Middle frontal gyrus (tissue), 1 donor: Measurements from ENCODE around the gene MAP2K1.
"Not testable (repeated sequence)": the region's sequence is repeated elsewhere in the genome, so short reads cannot be mapped to it uniquely, and the experiment has no call there.

Experiments used
- DNase-seq: peaks from one replicate; pipeline ENCODE4 v3.0.0-alpha.2; 2015; ENCODE audit warnings: low spot score; ENCODE audit errors: extremely low spot score

Gene MAP2K1

DNA sequence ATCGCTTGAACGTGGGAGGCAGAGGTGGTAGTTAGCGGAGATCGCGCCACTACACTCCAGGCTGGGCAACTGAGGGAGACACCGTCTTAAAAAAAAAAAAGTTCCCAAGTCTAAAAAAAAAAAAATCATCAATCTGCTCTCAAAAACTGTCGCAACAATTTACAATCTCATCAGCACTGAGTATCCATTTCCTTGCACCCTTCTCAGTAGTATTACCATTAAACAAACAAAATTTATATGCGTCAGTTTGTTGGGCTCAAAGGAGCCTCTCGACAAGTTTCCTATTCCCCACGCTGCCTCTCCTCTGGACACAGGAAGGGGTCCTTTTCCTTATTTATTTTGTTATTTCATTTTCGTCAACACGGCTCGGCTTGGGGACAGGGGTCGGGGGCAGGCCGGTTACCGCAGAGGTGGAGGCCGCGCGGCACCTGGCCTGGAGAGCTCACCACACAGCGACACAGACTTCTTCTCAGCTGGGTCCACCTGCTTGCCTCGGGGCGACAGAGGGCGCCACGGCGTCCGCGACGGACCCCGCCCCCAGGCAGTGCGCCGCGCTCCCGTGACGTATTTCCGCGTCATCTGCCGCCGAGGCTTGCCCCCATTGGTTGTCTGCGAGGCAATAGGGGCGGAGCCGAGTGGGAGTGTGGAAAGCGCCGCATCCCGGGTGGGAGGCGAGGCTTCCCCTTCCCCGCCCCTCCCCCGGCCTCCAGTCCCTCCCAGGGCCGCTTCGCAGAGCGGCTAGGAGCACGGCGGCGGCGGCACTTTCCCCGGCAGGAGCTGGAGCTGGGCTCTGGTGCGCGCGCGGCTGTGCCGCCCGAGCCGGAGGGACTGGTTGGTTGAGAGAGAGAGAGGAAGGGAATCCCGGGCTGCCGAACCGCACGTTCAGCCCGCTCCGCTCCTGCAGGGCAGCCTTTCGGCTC is at the start of gene MAP2K1:
Gene MAP2K1 (plus strand): TSS at position 709 of the 920 bp plus-strand sequence. CDS start 436 bp downstream, outside the sequence.
- DNase-seq, result peak; percentile 96

DNA sequence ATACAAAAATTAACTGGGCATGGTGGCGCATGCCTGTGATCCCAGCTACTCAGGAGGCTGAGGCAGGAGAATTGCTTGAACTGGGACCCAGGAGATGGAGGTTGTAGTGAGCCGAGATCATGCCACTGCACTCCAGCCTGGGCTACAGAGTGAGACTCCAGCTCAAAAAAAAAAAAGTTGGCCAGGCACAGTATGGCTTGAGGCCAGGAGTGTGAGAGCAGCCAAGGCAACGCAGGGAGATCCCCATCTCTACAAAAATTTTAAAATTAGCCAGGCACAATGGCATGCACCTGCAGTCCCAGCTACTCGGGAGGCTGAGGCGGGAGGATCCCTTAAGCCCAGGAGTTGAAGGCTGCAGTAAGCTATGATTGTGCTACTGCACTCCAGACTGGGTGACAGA is 38.2 kb upstream of the MAP2K1 start:
- not testable (repeated sequence) for DNase-seq

DNA sequence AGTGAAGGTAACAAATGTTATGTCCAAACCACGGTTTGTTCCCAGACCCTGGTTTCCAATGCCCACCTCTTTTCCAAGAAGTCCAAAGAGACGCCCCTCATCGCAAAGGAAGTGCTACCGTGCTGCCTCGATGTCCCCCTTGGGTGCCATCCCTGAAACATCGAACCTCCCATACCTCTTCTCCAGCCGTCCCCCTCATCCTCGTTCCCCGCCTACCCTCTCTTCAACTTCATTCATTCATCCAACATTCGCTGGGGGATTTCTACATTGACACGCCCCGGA is 30.7 kb upstream of the MAP2K1 start:
- DNase-seq, result no peak

DNA sequence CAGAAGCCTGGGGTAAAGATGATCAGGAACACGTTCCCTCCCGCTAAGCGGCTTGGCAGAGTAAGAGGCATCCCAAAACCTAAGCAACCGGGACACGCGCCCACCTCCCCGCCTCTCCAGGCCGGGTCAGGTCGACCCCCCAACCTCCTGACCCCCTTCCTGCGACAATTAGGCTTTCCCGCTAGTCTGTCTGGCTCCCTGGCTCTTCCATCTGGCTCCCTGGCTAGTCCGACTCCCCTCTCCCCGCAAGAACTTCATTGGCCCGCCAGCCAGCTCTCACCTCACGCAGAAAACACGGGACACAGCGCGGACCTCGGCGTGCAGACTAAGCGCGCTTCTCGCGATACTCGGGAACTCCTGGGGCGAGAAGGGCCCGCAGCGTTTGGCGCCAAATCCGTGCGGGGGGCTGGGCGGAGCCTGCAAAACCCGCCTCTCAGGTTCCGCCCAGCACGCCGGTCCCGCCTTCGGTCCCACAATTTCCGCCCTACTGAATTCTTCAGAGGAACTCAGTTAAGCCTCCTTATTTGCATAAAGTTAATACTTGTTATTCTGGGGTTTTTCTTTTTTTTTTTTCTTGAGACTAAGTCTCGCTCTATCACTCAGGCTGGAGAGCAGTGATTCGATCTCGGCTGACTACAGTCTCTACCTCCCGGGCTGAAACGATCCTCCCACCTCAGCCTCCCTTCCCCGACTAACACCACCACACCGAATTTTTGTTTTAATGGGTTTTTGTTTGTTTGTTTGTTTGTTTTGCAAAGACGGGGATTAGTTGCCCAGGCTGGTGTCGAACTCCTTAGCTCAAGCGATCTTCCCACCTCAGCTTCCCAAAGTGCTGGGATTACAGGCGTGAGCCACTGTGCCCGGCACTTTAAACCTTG is 30.1 kb upstream of the MAP2K1 start, which contains the start of gene TIPIN:
Gene TIPIN (minus strand): TSS at position 327 of the 878 bp plus-strand sequence. CDS start 3,738 bp downstream, outside the sequence.
- peak; percentile 75 for DNase-seq

DNA sequence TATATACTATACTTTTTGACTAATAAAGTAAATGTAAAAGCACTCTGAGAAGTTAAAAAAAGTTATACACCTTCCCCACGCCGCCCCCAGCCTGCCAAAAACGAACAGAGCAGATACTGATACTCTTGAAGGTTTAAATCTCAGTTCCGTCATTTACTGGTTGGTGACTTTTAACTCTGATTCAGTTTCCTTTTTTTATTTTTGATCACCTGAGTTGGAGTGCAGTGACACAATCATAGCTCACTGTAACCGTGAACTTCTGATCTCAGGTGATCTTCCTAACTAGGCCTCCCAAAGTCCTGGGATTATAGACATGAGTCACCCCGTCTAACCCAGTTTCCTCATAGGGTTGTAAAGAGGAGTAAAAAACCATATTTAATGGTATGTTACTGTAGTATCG is 27.0 kb upstream of the MAP2K1 start:
- no peak for DNase-seq

DNA sequence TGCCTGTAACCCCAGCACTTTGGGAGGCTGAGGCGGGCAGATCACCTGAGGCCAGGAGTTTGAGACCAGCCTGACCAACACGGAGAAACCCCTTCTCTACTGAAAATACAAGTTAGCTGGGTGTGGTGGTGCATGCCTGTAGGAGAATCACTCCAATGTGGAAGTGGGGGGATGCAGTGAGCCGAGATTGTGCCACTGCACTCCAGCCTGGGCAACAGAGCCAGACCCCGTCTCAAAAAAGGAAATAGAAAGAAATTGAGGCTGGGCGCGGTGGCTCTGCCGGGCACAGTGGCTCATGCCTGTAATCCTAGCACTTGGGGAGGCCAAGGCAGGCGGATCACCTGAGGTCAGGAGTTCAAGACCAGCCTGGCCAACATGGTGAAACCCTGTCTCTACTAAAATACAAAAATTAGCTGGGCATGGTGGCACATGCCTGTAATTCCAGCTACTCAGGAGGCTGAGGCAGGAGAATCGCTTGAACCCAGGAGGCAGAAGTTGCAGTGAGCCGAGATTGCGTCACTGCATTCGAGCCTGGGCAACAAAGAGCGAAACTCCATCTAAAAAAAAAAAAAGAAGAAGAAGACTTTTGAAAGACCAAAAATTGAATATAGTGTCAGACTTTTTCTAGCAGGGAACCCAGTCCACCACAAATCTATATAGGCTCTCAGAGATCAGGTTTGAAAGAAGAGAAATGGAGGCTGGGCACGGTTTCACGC is 24.8 kb upstream of the MAP2K1 start:
- not testable (repeated sequence) for DNase-seq

DNA sequence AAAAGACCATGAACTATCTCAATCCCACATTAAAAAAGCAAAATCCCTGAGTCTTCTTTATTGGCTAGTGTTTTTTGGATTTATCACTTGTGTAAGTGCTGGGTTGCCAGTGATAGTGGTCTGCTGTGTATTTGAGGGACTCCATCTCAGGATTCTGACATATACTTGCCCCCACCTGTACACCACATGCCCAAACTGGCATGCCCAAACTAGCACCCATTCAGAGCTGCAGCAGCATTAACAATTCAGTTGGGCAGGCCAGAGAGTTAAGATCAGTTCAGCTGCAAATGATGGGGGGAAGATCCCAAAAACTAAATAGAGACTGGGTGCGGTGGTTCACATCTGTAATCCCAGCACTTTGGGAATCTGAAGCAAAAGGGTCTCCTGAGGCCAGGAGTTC is 23.9 kb upstream of the MAP2K1 start:
- no peak for DNase-seq

DNA sequence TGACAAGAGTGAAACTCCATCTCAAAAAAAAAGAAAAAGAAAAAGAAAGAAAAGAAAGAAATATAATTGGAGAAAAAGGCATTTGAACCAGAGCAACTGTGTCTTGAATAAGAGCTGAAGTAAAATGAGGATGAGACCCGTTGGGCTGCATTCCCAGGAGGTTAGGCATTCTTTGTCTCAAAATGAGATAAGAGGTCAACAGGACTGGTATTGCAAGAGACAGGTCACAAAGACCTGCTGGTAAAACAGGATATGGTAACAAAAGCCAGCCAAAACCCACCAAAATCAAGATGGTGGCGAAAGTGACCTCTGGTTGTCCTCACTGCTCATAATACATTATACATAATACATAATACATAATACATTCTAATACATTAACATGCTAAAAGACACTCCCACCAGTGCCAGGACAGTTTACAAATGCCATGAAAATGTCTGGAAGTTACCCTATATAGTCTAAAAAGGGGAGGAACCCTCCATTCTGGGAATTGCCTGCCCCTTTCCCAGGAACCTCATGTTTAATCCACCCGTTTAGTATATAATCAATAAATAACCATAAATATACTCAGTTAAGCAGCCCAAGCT is 21.7 kb upstream of the MAP2K1 start:
- no peak for DNase-seq

DNA sequence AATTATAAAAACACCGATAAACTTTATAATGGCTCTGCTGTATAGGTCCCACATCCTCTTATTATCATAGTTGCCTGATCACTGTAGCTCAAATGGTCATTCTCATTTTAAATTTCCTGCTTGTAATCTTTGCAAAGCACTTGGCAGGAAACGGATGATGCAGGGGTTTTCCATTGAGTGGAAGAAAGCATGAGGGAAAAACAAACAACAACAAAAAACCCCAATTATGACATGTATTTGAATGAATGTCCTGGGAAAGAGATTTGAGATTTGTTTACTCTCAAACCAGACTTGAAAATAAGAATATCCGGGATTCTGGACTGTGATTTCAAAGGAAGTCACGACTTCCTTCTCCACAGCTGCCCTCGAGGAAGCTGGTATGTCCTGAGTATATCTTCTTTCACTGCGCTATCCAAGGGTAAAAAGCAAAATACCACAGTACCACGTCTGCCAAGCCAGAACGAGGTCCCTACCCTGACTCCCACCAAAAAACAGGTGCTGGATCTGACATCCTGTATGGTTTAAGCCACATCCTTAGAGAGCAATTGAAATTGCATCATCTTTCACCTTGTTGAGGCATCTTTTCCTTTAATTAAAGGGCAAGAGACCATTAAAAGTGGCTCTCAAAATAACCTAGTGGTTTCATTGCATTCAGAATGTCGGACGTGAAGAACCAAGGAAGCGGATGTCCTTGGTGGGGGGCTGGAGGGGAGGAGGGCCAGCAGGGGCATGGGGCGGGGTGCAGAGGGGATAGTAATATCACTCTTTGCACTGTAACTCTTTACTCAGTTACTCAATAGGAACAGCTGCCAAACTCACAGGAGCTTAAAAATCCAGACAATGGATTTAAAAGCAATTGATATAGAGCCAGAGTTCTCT is 16.7 kb upstream of the MAP2K1 start:
- DNase-seq, result no peak

DNA sequence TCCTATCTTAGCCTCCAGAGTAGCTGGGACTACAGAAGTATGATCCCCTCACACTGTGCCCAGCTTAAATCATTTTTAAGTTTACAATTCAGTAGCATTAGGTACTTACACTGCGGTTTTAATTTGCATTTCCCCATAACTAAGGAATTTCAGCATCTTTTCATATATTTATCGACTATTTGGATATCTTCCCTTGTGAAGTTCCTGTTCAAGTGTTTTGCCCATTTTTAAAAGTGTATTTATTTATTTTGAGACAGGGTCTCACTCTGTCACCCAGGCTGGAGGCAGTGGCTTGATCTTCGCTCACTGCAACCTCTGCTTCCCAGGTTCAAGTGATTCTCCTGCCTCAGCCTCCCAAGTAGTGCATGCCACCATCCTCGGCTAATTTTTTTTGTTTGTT is 12.5 kb upstream of the MAP2K1 start:
- DNase-seq, result no peak

DNA sequence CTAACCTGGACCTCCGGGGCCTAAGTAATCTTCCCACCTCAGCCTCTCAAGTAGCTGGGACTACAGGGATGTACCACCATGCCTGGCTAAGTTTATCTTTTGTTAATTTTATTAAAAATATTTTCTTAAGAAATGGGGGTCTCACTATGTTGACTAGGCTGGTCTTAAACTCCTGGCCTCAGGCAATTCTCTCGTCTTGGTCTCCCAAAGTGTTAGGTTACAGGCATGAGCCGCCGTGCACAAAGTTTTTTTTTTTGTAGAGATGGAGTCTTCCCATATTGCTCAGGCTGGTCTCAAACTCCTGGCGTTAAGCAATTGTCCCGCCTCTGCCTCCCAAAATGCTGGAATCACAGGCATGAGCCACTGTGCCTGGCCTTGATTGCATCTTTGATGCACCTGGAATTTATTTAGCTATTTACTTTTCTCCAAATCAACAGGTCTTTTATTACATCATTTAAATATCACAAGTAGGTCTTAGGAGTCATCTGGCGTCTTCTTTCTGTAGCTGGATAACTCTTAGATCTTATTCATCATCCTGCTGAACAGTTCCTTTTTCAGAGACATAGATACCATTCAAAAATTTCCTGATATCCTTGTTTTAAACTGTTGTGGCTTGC is 7.8 kb upstream of the MAP2K1 start:
- DNase-seq, result no peak

DNA sequence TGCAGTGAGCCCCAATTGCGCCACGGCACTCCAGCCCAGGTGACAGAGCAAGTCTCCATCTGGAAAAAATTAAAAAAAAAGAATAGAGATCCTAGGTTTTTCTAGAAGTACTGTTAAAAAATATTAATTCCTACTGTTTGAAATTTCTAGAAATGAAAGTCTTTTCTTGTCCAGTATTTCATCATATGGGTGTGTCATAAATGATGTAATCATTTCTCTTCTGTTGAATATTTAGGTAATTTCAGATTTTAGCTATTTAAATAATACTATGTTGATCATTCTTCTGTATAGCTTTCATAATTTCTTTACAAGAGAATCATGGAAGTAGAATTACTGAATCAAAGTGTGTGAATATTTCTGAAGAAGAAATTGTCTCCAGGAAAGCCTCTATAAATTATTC is 5.3 kb upstream of the MAP2K1 start:
- DNase-seq, result not testable (repeated sequence)

DNA sequence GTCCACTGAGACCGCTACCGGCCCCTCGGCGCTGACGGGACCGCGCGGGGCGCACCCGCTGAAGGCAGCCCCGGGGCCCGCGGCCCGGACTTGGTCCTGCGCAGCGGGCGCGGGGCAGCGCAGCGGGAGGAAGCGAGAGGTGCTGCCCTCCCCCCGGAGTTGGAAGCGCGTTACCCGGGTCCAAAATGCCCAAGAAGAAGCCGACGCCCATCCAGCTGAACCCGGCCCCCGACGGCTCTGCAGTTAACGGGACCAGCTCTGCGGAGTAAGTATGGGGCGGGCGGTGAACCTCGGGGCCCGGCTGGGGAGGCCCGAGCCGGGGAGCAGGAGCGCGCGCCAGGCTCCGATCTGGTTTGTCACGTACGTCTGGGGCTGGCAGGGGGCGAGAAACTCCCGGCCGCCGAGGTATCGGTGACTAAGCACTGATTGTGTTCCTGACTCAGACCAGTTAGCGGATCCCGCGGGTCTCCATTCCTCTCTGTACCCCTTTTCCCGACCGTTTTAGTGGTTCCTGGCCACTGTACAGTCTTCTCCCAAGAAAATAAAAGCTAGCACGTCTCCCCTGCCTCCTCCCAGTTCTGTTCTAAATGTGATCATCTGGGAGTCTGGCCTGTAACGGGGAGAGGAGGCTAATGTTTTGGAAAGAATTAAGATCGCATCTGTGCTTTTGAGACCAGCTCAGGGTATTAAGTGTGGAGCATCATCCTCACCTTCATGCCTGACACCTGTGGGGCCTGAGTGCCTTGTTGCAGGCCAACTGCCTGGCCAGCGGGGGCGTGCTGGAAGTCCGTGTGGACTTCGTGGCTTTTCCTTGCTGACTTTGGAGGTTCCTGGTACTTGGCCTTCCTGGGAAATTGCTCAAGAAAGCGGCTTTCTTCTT is 691 bp downstream of the MAP2K1 start:
- DNase-seq, result no peak

DNA sequence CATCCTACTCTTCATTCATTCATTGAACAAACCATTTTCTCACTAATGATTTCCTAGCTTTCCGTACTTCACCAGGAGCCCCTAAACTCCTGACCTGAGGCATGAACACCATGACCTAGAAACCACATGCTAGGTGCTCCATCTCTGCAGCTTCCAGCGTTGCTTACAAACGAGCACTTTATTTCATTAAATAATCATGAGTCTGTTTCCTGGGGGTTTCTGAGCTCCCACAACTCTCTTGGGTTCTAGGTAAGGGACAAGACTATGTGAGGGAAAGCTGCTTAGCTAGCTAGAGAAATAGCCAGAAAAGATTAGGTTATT is 1.3 kb downstream of the MAP2K1 start:
- no peak for DNase-seq

DNA sequence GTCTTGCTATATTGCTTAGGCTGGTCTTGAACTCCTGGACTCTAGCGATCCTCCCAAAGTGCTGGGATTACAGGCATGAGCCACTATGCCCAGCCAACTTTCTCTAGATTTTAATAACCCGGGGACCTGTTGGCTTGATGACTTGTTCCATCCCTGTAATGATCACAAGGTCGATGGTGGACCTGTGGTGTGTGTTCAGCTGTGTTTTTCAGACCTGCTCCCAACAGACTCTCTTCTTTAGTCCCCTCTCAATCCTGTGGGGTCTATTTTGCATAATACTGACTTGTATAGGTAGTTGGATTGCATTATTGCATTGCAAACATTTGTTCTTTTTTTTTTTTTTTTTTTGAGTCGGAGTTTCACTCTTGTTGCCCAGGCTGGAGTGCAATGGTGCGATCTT is 1.9 kb downstream of the MAP2K1 start:
- DNase-seq, result no peak

DNA sequence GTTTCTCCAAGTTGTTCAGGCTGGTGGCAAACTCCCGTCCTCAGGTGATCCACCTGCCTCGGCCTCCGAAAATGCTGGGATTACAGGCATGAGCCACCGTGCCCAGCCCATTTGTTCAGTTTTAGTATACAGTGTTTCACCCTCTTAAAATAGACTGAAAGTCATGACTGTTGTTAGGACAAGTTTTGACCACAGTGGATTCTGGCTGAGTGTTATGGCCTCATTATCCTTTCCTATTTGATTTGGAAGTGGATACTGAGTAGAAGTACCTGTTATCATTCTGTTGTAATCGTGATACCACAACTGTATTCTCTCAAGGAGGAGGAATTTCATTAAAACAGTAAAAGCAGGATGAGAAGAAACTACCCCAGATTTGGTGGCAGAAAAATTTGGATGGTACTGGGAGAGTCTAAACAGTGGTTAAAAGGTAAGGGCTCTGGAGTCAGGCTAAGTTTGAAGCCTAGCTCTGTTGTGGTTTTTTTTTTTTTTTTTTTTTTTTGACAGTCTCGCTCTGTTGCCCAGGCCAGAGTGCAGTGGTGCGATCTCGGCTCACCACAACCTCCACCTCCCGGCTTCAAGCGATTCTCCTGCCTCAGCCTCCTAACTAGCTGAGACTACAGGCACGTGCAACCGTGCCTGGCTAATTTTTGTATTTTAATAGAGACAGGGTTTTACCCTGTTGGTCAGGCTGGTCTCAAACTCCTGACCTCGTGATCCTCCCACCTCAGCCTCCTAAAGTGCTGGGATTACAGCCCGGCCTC is 2.6 kb downstream of the MAP2K1 start:
- no peak for DNase-seq

DNA sequence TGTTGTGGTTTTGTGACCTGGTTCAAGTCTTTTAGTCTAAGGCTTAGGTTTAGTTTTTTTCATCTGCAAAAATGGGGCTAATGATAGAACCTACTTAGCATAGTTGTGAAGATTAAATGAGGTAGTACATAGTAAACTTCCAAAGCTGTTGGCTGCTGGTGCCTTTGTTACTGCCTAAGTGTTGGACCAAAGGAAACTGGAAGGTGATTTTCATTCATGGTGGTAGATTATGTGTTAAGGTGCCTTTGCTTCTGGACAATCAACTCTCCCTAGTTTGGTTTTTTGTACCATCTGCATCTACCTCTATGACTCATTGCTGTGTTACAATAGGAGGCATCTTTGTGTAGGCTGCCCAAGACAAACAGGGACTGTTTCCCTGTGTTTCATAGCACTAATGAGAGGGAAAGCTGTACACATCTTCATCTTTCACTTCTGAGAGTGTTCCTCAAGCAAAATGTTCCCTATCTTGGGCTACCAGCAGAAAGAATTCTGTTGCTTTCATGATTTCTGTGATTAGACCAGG is 3.2 kb downstream of the MAP2K1 start:
- no peak for DNase-seq

DNA sequence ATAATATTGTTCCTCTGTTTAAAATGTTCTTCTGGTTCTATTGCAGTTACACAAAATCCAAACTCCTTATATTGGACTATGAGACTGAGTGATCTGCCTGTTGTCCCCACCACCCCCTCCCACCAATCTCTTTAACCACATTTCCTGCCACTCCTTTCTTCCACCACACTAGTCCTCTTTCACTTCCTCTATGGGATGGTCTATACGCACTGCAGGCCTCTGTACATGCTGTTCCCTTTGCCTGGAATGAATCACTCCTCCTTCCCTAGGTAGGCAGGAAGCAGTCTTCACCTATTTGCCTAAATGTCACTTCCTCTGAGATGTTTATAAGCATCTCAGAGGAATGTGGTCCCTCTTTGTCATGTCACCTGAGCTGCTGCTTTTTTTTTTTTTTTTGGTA is 4.0 kb downstream of the MAP2K1 start:
- no peak for DNase-seq
